ENCODE results near the gene DAB2IP.

DAB2IP gene

GRCh38 chr9:121663591-121663990 lies 12.2 kb downstream of the DAB2IP start:
- no peak for DNase-seq (ENCODE audit: low spot score)

- DNase-seq (ENCODE audit: low spot score), result no peak
Observed at GRCh38 chr9:121666294-121666693, 14.9 kb downstream of the DAB2IP start.

DNA sequence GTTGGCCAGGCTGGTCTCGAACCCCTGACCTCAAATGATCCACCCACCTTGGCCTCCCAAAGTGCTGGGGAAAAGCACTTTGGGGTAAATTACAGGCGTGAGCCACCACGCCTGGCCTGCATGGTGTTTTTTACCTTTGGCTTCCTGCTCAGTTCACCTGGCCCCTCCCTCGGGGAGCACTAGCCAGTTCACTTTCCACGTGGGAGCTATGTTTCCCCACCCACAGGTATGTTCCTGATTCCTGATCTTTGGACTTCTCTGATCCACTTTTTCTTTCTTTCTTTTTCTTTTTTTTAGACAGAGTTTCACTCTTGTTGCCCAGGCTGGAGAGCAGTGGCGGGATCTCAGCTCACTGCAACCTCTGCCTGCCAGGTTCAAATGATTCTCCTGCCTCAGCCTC lies 15.8 kb downstream of the DAB2IP start:
- no peak for DNase-seq (ENCODE audit: low spot score)

GRCh38 chr9:121667890-121668289 lies 16.5 kb downstream of the DAB2IP start:
- no peak for DNase-seq (ENCODE audit: low spot score)

- no peak for DNase-seq (ENCODE audit: low spot score)
Observed at GRCh38 chr9:121670431-121670830, 19.0 kb downstream of the DAB2IP start.

- DNase-seq (ENCODE audit: low spot score), result no peak
Observed at GRCh38 chr9:121671612-121672155, 20.2 kb downstream of the DAB2IP start.

DNA sequence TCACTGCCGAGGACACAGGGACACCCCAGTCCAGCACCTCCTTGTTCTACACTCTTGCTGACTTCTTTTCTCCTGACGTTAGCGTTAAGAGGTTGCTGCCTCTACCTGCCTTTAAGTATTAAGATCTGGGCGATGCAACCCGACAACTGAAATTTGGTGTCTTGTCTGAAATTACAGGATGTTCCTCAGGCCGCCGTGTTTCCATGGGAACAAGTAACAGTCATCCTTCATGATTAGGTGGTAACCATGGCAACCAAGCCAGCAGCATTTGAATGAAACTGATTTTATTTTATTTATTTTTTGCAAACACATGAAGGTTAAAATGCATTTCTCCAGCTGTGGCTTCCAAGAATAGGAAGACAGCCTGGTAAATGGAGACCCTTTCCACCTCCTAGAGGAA lies 20.8 kb downstream of the DAB2IP start:
- DNase-seq (ENCODE audit: low spot score), result no peak

DNA sequence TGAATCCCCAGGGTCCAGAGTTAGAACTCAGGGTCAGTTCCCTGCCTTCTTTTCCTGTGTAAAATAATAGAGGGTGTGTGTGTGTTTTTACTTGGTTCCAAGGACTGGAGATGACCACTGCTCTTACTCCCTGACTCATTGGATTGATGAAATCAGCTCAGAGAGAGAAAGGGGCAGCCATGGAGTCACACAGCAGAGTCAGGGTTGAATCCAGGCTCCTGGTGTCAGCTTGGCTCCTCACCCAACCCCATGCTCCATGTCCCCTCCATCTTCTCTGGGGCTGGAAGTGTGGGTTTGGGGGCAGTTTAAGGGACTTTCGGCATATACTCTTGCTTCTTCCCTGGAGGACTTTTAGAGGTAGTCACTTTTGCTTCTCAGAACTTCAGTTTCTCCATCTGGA lies 21.6 kb downstream of the DAB2IP start:
- DNase-seq (ENCODE audit: low spot score), result no peak

- no peak for DNase-seq (ENCODE audit: low spot score)
Observed at GRCh38 chr9:121673576-121673975, 22.1 kb downstream of the DAB2IP start.

- DNase-seq (ENCODE audit: low spot score), result no peak
Observed at GRCh38 chr9:121674017-121674416, 22.6 kb downstream of the DAB2IP start.

- no peak for DNase-seq (ENCODE audit: low spot score)
Observed at GRCh38 chr9:121674952-121675351, 23.5 kb downstream of the DAB2IP start.

DNA sequence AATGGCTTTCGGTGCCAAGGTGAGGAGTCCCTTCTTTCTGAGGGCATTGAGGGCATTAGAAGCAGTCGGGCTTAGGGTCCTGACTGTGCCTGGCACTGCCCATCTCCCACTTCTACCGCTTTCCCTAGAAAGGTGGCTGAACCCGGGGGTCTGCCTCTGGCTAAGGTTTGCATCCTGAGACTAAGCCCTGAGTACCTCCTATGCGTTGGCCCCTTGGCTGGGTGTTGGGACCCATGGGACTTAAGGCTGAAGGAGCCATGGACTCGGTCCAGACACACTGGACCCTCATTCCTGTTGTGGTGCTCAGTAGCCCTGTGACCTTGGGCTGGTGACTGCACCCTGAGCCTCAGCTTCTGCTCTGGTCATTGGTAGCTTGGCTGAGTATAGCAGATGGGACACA lies 23.9 kb downstream of the DAB2IP start:
- DNase-seq (ENCODE audit: low spot score), result no peak

DNA sequence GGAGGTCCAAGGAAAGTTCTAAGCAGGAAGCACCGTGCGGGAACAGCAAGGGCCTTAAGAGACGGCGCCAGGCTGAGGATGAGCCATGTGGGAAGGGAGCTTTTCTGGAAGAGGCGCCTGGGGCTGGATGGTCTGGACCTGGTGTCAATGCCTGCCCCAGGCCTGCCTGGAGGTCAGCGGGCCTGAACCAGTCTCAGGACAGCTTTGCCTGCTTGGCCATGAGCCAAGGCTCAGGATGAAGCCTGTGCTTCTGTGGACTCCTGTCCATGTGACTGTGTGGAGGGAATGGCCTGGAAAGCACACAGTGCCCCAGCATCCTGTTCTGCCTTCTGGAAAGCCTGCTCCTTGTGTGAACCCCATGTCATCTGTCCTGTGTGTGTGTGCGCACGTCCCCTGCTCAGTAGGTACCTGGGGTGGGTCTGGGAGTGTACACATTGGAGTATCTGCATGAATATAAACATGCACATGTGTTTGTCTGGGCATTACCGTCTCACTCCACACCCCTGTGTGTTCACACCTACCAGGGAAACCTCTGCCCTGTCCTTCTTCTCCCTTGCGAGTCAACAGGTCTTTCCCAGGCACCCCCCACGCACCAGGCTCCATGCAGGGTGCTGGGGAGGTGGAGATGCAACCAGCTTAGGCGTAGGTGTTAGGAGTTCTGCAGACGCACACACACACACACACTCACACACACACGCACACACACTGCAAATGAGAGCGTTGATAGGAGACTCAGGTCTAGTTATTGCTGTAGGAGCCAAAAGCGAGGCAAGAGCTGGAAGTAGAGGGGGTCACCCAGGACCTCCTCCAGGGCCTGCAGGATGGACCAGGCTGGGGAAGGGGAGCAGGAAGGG lies 24.8 kb downstream of the DAB2IP start:
- DNase-seq (ENCODE audit: low spot score), result no peak

DNA sequence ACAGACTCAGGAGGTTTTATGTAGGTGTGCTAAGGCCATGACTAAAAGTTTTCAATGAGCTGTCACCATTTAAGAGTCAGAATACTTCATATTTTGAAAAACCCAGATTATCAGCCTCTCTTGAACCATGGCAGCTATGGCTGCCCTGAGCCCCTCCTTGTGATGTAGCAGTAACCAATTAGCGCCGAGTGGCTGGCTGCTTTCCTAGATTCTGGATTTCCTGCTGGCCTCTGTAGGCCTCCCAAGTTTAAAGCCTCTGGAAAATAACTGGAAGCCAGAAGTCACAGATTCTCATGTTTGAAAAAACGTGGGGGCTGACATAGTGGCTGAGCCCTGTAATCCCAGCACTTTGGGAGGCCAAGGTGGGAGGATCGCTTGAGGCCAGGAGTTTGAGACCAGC lies 25.5 kb downstream of the DAB2IP start:
- no peak for DNase-seq (ENCODE audit: low spot score)

- DNase-seq (ENCODE audit: low spot score), result no peak
Observed at GRCh38 chr9:121678501-121679022, 27.1 kb downstream of the DAB2IP start.

DNA sequence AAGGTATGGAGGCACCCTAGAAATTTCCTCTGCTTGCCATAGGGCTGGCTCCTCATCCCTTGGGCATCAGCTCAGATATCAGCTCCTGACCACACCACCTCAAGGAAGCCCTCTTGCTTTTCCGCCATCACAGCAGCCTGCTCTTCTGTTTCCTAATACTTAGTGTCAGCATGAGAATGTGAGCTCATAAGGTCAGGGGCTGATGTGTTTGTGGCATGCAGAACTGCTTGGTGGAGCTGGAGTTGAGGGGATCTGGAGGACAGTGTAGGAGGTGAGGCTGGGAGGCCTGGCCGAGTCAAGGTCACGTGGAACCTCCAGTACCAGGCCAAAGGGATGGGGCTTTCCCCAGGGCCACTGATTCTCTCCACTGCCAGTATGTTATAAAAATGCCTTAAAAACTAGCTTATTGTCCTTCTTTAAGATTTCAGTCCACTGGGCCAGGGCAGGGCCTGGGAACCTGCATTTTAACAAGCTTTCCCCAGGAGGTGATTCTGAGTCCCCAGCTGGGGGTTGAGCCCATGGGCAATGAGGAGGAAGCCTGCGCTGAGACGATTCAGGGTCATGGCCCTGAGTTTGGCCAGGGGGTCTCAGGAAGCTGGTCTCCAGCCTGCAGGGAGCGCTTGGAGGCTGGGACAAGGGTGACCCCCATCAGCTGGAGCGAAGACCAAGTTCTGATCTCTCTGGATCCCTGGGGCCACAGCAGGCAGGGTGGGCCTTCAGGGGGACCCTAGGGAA lies 28.6 kb downstream of the DAB2IP start:
- DNase-seq (ENCODE audit: low spot score), result no peak

DNA sequence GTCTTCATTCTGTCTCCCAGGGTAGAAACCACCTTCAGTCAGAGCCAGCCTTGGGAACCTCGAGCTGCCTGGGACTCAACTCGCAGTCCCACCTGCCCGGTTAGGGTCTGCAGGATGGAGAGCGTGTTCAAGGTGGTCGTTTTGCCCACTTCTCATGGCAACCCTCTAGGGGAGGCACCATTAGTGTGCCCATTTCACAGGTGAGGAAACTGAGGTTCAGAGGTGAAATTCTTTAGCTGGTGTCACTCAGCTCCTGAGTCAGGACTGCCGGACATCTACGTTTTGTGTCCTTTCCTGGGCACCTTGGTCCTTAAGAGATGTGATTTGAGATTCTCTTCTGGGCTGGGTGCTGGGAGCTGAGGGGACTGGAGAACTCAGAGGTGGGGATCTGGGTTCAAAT lies 30.0 kb downstream of the DAB2IP start:
- no peak for DNase-seq (ENCODE audit: low spot score)

GRCh38 chr9:121682201-121682600 lies 30.8 kb downstream of the DAB2IP start:
- DNase-seq (ENCODE audit: low spot score), result no peak

GRCh38 chr9:121682926-121683515 lies 31.6 kb downstream of the DAB2IP start:
- no peak for DNase-seq (ENCODE audit: low spot score)

DNA sequence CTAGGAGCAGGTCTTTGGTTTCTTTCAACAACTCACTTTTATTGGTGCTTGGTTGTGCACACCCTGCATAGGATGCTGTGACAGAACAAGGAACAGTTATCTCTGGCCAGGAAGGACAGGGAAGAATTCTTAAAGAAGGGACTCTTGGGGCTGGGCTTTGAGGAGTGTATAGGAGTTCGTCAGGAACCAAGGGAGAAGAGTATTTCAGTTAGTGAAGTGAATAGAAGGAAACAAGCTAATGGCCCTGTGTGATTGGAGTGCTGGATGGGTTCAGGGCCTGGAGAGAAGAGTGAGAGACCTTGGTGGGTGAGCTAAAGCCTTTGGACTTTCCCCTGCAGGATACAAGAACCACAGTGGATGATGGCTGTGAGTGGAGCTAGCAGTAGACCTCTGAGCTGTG lies 32.2 kb downstream of the DAB2IP start:
- DNase-seq (ENCODE audit: low spot score), result no peak

GRCh38 chr9:121684381-121685145 lies 33.1 kb downstream of the DAB2IP start:
- DNase-seq (ENCODE audit: low spot score), result no peak
